VCaP (cell line): ENCODE measurements around the gene MAP3K14.

Source experiments
- H3K27ac ChIP-seq: fragments of 450-650 bp; 2 replicates; pipeline ENCODE4 v1.5.1; 2017
- CTCF ChIP-seq: fragments of 450-650 bp; conservative IDR thresholded peaks from 2 replicates; pipeline ENCODE4 v1.5.1; 2017; ENCODE audit warnings: mild to moderate bottlenecking, moderate library complexity

The MAP3K14 gene

GRCh38 chr17:45300060-45300751, 16.6 kb downstream of the MAP3K14 start:
- TF ChIP-seq CTCF, result no peak
- H3K27ac ChIP-seq, result no peak overlapping the region

- H3K27ac ChIP-seq, result 0 out of 2 replicates have a peak overlapping the region, but pooled peaks have one; percentile 1
- TF ChIP-seq CTCF, result no peak
These were observed 17.5 kb downstream of the MAP3K14 start for GRCh38 chr17:45299361-45299760.

DNA sequence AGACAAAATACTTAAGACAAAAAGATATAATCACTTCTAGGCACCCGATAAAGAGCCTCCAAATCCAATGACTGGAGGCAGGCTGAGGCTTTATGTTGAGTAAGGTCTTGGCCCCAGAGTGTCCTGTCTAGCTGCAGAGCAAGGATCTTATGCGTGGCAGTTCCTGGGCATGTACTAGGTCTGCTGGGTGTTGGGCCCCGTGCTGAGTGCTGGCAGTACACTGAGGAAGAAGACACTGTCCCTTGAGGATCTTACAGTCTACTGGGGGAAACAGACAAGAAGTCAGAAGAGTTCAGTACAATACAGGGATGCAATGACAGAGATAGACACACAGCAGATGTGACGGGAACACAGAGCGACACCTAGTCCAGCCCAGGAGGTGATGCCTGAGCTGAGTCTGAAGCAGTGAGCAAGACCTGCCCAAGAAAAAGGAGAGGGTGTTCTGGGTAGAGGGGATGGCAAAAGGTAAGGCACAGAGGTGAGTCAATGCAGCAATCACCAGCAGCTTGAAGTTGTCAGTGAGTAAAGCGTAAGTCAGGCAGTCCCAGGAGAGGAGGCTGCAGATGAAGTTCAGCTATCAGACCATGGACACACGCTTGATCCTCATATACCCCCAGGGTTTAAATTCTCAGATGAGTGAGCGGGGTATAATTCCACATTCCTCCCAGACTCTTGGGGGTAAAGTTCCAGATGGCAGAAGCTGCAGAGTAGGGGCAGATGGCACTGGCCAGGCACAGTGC, 18.1 kb downstream of the MAP3K14 start:
- TF ChIP-seq CTCF, result no peak
- H3K27ac ChIP-seq, result 0 out of 2 replicates have a peak overlapping the region, but pooled peaks have one; percentile 1

DNA sequence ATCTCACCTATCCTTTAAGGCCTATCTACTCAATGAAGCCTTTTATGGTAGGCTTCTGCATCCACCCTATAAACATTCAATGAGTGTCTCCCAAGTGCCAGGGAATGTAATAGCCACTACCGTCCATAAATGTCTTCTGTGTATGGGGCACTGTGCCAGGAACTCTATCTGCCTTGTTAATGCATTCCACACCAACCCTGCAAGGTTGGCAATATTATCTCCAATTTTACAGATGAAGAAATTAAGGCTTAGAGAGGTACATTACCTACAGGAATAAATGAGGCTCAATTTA, 20.0 kb downstream of the MAP3K14 start:
- H3K27ac ChIP-seq, result peak overlapping the region; percentile 80

DNA sequence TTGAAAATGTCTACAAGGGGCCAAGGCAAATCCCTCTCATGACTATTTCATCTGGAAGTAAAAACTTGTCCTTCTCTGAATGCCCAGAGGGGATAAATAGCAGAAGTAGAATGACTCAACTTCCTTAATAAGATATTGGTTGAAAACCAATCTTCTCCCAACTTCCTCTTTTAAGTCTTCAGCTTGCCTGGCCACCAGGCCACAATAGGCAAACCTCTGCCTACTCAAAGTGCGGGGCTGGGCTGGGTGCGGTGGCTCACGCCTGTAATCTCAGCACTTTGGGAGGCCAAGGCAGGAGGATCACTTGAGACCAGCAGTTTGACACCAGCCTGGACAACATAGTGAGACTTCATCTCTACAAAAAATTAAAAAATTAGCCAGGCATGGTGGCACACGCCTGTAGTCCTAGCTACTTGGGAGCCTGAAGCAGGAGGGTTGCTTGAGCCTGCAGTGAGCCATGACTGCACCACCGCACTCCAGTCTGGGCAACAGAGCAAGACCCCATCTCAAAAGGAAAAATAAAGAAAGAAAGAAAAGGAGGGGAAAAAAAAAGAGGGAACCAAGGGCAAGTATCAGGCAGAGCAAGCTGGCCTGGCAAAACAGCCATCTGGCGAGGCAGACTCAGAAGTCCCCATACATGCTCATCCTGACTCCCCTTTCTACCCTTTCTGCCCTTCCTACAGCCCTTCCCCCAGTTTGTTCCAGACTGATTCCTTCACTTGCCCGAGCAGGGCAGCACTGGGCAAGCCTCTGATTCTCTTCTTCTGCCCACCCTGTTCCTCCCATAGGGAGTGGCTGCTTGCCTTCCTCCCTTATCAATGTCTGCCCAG, 20.6 kb downstream of the MAP3K14 start:
- peak overlapping the region; percentile 80 for H3K27ac ChIP-seq
- TF ChIP-seq CTCF, result no peak

More for the DNA sequence above, 20.0 kb downstream of the MAP3K14 start:
- no peak for TF ChIP-seq CTCF

GRCh38 chr17:45294506-45294905, 22.3 kb downstream of the MAP3K14 start:
- TF ChIP-seq CTCF, result no peak
- H3K27ac ChIP-seq, result peak overlapping the region; percentile 80
